COLO829 (cell line): ENCODE results near the gene SIL1.
"Not testable (repeated sequence)": the region's sequence is repeated elsewhere in the genome, so short reads cannot be mapped to it uniquely, and the experiment has no call there.

Experiments used
- DNase-seq: peaks from one replicate; pipeline ENCODE4 v3.0.0; 2012; ENCODE audit warnings: low spot score

The SIL1 gene

DNA sequence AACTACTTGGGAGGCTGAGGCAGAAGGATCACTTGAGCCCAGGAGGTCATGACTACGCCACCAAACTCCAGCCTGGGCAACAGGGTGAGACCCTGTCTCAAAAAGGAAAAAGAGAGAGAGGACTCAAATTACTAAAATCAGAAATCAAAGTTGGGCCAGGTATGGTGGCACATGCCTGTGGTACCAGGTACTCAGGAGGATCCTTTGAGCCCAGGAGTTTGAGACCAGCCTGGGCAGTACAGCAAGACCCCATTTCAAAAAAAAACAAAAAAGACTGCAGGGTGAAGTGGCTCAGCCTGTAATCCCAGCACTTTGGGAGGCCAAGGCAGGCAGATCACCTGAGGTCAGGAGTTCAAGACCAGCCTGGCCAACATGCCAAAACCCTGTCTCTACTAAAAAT lies 23.8 kb downstream of the SIL1 start:
- DNase-seq: not testable (repeated sequence)

DNA sequence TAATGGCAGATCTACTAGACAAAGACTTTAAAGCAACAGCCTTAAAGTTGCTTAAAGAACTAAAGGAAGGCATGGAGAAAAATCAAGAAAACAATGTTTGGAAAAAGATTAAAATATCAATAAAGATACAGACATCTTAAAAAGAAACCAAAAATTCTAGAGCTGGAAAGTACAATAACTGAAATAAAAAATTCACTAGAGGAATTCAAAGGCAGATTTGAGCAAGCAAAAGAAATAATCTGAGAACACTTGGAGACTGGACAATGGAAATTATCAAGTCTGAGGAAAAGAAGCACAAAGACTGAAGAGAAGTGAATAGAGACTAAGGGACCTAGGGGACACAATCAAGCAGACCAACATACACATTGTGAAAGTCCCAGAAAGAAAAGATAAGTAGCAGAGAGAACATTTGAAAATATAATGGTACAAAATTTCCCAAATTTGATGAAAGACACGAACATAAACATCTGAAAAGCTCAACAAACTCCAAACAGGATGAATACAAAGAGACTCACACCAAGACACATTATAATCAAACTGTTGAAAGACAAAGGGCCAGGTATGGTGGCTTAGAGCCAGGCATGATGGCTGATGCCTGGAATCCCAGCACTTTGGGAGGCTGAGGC lies 26.3 kb downstream of the SIL1 start:
- DNase-seq: no peak

DNA sequence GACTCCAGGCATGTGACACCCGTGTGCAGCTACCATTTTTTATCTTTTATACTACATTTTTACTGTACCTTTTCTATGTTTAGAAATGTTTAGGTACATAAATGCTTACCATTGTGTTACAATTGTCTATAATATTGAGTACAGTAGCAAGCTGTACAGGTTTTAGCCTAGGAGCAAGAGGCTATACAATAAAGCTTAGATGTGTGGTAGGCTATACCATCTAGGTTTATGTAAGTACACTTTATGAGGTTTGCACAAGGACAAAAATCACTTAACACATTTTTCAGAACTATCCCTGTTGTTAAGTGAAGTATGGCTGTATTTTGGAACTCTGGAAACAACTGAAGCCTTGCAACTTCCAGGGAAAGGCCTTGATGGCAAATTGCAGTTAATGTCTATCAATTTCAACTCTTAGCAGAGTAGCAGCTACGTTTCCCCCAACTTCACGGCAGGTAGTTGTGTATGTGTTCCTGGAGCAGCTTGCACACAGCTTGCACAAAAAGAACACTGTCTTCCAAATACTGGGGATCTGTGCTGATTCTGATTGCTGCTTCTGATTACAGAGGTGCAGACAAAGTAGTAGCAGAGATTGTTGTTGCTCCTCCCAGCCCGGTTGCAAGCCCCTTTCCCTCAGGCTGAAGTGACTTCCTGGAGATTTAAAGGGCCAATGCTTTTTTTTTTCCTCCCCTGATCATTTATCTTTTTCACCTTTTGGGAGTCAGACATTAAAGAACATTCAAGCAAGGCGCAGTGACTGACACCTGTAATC lies 30.0 kb downstream of the SIL1 start:
- DNase-seq: no peak

DNA sequence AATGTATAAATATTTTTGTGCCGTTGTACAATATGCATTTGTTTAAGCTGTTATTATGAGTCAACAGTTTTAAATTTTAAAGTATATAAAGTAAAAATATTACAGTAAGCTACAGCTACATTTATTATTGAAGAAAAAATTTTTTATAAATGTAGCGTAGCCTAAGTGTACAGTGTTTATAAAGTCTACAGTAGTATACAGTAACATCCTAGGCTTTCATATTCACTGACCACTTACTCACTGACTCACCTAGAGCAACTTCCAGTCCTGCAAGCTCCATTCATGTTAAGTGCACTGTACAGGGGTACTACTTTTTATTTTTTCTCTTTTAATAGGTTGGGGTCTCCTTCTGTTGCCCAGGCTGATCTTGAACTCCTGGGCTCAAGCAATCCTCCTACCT lies 30.6 kb downstream of the SIL1 start:
- no peak for DNase-seq

DNA sequence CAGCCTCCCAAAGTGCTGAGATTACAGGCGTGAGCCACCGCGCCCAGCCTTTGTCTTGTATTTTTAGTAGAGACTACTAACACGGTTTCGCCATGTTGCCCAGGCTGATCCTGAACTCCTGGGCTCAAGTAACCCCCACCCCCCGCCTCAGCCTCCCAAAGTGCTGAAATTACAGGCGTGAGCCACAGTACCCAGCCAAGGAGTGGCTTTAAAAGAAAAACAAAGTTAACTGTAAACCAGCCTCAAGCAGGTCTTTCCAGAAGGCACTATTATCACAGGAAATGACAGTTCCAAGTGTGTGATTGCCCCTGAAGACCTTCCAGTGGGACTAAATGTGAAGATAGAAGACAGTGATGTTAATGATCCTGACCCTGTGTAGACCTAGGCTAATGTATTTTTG lies 31.1 kb downstream of the SIL1 start:
- DNase-seq: no peak

DNA sequence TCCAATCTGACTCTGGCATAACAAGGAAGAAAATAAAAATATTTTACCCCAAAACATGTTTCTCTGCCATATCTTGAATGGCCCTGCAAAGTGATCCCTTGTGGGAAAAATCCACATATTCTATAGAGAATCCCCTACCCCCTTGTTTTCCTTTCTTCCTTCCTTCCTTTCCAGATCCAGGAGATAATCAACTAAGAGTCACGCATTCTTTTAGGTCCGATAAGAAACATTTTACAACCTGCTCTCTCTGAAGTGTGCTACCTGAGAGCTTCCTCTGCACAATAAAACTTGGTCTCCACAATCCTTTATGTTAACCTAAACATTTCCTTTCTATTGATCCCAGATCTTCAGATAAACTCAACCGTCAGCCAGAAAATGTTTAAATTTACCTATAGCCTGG lies 33.3 kb downstream of the SIL1 start:
- DNase-seq: not testable (repeated sequence)

DNA sequence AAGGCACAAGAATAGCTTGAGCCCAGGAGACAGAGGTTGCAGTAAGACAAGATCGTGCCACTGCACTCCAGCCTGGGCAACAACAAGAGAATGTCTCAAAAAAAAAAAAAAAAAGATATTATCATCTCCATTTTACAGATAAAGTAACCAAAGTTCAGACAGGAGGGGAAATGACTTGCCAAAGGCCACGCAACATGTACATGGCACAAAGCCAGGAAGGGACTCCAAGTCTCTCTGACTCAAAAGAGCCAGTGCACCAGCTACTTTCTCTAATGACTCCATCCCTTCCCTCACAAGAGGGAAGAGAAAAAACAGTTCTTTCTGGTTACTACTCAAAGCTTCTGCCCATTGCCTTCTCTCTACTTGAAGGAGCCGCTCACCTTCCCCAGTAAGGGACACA lies 34.1 kb downstream of the SIL1 start:
- no peak for DNase-seq

DNA sequence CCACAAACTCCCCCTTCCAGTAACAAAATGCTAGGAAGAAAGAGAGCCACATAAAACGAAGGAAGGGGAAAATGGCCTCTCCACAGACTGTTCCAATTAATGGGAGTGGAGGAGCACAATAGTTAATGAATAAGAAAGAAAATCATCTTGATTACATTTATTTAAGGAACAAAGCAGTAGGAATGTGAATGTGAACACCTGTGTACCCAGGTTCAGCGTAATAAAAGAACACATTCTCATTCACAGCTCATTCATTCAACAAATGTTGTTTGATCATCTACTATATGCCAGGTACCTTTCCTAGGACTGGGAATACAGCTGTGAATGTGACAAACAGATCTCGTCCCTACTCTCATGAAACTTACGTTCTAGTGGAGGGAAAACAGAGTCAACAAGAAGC lies 35.7 kb downstream of the SIL1 start:
- DNase-seq: no peak

DNA sequence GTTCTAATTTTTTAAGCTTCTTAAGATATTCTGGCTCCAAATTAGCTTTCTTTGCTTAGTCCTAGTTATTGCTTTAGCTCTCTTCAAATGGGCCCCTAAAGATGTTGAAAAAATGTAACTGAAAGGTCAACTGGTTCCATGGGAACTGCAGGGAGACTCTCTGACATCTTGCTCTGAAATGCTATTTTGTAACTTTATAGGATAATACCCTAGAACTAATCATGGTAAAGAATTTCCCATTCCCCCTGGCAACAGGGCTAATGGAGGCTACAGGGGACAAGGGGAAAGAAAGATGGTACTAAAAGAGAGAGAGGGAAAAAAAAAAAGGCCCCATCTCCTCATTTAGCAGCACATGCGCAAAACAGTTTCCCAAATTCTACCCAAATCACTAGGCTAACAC lies 39.4 kb downstream of the SIL1 start:
- no peak for DNase-seq

DNA sequence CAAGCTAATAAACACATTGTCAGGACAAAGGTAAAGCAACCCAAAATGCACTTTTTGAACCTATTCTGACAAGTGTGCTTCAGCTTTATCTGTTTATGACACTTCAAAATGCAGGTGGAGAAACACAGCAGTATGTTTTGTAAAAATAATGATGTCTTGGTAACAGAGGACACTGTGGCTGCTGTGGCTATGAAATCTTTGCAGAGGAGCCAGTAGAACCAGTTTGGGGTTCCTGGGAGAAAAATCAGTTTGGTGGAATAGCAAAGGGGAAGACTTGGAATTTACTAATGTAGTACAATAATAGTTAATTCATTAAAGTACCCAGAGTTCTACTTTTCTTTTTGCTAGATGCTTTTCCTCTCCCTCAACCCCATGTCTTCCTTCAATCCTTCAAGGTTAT lies 40.6 kb downstream of the SIL1 start:
- no peak for DNase-seq

DNA sequence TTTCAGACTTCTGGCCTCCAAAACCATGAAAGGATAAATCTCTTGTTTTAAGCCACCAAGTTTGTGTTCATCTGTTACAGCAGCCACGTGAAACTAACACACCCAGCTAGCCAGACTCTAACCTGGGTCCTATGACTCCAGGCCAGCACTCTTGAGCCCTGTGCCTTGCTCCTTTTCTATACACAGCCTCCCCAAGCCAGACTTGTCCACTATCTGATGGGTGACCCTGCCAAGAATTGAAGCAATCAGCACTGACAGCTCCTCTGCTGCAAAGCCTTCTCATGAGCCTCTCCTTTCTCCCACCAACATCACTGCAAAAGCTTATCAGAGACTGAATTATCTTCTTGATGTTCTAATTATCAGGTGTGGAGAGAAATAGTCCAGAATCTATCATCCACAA lies 41.4 kb downstream of the SIL1 start:
- no peak for DNase-seq

DNA sequence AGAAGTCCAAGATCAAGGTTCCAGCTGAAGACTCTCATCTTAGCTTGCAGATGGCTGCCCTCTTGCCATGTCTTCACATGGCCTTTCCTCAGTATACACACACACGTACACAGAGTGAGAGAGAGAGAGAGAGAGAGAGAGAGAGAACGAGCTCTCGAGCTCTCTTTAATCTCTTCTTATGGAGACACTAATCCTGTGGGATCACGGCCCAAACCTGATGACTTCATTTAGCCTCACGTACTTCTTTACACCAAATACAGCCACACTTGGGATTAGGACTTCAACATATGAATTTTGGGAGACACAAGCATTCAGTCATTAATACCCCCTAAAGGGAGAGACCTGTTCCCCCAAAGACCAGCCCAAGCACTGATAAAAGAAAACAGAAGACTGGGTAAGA lies 42.8 kb downstream of the SIL1 start:
- no peak for DNase-seq

DNA sequence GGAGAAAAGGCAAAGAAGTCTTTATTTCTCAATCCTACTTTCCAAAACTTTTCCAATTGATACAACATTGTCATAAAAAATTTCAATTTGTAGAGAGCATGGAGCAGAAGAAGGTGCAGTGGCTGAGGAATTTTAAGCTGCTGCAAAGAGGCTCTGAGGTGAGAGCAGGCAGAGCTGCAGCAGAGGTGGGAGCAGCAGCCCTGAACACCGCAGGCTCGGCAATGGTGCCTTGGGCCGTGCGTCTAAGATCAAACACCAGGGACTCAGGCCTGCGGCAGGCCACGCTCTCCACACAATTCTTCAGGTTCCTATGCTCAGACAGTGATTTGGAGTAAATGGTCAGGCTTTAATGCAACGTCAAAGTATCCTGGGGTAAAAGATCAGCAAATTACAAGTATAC lies 46.3 kb downstream of the SIL1 start:
- DNase-seq: no peak

DNA sequence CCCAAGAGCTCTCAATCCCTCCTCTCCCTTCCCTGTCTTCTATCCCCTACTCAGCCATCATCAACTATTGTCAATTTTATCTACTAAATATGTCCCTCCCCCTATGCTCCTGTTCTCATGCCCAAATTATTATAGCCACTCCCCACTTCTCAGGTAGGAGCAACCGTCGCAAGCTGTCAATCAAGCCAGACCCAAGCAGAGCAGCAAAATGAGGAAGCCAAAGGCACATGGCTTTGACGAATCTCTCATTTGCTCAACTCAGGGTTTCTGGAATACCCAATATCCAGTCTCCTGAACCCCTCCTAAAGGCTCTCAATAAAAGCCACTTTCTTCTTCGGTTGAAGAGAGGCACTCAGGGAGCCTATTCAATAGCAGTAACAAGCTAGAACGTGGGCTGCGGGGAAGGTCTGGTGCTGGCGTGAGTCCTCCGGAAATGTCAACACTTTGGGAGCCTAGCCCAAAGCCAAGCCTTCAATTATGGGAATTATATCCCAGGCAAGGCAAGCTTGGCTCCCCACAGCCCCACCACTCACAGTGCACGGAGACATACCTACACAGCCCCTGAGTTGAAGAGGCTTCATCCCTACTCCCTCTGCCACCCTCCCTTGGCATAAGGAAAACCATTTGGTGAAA lies 47.7 kb downstream of the SIL1 start:
- no peak for DNase-seq

DNA sequence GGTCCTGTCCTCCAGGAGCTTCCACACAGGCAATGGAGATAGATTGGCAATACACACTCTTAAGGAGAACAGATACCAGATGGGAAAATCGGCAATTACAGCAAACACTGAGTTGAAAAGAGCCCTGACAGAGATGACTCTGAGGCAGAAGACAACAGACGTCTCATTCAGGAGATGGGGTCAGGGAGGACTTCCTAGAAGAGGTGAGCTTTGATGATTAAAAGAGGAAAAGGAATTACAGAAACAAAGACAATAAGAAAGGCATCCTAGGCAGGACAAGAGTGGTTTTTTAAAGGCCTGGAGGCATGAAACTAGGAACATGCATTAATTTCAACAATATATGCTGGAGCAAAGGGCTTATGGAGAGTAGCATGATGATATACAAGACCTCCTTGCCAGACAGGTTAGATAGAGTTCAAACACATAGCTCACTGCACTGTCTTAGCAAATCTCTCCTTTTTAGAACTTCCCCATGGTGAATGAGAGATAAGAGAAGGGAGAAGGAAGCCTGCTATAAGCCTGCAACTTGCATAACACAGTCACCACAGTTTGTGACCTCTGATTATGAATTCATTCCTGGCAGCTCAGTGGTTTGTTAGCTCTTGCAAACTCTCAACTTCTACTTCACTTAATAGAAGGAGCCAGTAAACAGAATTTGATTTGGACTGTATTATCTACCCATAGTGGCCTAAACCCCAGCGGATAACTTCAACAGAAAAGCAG lies 48.5 kb downstream of the SIL1 start:
- no peak for DNase-seq

DNA sequence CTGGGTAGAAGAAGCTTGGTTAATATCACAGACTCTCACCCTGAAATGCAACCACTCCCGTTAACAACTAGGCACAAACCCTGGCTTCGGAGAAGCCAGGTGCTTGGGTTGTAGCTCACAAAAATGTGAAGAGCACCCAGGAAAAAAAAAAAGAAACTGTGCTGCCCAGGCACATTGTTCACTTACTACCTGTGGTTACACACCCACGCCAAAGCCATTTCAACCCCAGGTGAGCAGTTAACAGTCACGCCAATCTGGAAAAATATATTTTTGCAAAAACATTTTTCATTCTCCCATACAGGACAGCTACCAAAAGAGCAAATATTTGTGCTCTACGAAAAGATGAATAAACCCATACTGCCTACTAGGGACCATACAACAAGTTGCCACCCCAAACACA lies 49.2 kb downstream of the SIL1 start:
- no peak for DNase-seq

DNA sequence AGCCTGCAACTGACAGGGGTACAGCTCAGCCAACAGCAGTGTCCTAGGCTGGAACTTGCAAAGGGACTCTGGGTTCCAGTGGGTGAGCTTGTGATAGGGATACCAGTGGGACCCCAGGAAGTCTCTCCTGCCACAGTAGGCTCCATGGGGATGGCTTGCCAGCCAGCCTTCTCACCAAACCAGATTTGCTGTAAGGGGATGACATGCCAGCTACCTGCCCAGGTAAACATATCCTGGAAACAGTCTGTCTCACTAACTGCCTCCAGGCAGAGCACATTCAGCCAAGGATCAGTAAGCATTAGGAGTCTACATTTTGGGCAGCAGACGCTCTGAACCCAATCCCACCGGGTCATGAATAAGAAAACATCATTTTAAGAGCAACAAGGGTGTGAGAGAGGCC lies 49.9 kb downstream of the SIL1 start:
- no peak for DNase-seq

DNA sequence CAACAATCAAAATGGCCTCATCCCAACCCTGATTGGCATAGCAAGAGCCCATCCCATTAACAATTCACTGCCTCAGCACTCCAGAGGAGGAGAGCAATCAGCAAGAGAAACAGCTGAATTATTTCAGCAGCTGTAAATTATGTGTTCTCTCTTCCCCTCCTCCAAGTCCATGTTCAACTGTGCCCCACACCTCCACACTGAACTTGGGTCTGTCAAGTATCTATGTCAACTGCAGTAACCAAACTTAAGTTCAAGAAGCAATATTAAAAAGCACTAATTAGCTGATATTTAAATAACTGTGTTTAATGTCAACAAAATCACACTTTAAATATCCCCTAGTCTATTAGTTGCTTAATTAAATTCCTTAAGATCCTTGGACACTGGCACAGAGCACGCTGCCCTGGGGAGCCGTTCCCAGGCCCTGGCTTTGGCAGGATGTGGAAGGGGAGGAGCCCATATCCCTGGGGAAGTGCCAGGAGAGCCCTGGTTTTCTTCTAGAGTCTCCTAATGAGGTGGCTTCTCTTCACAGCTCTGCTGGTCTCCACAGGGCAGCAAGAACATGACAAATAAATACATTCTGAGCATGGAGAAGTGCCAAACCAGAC lies 50.6 kb downstream of the SIL1 start:
- DNase-seq: no peak

DNA sequence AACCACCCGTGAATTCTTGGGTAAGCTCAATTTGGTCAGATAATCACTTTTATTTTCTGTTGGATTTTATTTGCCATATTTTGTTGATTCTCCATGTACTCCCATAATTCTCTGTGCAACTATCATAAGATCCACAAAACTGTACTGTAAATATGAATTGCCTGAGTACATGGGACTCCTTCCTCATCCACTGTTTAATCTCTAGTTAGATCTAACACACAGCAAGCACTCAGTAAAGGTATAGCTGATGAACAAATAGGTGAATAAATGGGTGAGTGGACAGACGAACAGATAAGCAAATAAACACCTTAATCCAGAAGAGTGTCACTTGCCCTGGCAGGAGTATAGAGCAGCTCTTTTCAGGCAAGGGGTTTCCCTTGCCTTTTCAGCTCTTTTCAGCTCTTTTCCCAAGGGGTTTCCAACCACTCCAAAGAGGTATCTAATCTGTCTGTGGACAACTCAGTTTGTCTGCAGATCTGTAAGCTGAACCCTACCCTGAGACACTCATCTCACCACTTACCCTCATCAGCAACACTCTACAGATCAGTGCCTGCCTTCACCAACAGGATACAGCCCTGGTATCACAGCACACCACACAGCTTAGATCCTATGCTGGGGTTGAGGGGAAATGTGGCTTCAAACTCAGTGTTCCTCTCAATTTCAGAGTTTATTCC lies 51.2 kb downstream of the SIL1 start:
- DNase-seq: no peak

DNA sequence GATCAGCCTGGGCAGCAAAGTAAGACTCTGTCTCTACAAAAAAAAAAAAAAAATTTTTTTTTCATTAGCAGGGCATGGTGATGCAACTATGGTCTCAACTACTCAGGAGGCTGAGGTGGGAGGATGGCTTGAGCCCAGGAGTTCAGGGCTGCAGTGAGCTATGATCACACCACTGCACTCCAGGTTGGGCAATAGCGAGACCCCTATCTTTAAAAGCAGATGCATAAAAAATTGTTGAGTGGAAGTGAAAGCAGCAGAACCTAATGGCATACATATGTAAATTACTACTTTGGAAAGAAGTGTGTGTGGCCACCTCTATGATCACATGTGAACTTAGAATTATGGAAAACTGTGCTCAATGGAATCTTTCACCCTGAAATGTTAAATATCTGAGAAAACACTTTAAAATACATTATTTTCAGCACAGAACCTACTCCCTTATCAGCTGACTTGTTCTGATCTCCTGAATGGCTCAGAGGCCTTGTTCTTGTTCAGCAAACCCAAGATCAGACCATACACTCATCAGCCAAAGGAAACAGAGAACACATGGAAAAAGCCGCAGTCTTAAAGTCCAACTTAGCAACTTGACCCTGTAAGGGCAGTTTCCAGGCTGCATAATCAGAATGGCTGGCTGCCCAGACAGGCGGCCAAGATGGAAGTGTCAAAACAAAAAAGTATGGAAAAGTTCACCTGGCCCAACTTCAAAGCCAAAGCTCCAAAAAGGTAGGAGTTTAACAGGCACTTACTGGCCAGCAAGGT lies 56.5 kb downstream of the SIL1 start:
- no peak for DNase-seq

DNA sequence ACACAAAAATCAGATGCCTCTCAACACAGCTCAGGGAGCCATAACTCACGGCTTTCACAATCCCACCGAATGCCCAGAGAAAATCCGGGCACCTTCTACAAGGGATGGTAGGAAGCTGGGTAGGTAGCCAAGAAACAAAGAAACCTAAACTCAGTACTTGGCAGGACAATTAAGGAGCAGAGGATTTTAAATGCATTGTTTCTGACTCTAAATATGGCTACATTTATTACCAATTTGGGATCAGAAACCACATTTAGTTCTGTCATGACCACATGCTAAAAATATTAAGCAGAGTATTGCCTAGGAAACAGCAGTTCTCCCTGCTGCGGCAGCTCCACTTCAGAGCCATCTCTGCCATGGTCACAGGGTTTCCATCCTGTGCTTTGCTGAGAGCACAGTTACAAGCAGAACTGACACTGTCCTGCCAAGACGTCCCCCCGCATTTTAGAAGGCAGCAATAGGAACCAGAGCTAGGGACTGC lies 57.5 kb downstream of the SIL1 start:
- DNase-seq: no peak
